Activated gamma-delta T cell (primary cell): ENCODE results near the gene ELK1.
"Not testable (repeated sequence)": the region's sequence is repeated elsewhere in the genome, so short reads cannot be mapped to it uniquely, and the experiment has no call there.

Source experiments
- DNase-seq: peaks from one replicate; lab custom pipeline; 2025; lab: John Stamatoyannopoulos, UW
- total RNA-seq, 2 donors: gene quantifications; one replicate each; lab custom pipeline; 2026; lab: John Stamatoyannopoulos, UW

The ELK1 gene, protein sequence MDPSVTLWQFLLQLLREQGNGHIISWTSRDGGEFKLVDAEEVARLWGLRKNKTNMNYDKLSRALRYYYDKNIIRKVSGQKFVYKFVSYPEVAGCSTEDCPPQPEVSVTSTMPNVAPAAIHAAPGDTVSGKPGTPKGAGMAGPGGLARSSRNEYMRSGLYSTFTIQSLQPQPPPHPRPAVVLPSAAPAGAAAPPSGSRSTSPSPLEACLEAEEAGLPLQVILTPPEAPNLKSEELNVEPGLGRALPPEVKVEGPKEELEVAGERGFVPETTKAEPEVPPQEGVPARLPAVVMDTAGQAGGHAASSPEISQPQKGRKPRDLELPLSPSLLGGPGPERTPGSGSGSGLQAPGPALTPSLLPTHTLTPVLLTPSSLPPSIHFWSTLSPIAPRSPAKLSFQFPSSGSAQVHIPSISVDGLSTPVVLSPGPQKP
- 33.4 to 37.6 reads per million in 2 donors for total RNA-seq

DNA sequence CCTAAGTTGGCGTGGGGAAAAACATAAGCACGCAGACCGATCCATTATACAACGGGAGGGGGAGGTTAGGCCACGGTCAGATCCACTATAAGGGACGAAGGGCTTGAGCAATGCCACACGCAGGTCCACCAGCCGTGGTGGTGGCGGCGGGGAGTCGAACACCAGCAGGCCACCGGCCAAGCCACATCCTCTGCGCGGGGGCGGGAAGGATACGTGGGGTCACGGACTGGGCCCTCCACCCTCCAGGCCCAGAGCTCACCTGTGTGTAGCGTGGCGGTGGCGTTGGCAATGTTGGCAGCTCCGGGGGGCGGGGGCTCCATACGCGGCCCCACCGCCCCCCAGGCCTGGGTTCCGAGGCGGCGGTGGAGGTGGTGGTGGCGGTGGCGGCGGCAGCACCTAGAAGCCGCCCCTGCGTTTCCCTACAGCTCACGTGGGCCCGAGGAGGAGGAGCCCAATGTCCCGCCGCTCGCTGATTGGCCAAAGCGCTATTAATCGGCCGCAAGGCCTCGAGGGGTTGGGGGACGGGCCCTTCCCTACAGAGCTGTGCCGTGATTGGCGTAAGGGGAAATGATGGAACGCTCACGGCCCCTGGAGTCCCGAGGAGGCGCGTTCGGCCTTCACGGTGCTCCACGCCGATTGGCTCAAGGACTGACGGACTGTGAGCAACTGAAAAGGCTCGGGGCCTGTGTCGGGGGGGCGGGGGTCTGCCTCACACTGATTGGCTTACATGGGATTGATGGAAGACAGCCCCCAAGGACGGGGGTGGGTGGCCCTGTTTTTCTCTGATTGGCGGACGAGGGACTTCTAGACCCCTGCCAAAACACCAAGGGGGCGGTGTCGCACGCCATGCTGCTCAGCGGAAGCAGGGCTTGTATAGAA lies at the start of gene ELK1:
Gene ELK1 (minus strand): TSS at position 400 of the 879 bp plus-strand sequence. CDS start 9,122 bp downstream, outside the sequence.
- peak; percentile 86 for DNase-seq

DNA sequence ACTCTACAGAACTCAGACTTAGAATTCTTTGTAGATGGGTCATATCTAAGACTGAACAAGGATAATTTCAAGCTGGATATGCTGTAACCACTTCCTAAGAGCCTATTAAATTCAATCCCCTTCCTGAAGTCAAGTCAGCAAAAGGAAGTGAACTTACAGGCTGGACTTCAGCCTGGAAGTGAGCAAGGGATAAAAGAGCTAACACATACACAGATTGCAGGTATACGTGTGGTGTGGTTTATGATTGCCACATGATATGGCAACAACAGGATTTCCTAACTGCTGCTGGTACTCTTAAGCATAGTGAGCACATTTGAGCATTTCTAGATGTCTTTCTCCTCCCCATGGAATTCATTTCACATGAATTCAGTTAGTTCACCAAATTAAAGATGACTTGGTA lies 46.8 kb upstream of the ELK1 start:
- no peak for DNase-seq

DNA sequence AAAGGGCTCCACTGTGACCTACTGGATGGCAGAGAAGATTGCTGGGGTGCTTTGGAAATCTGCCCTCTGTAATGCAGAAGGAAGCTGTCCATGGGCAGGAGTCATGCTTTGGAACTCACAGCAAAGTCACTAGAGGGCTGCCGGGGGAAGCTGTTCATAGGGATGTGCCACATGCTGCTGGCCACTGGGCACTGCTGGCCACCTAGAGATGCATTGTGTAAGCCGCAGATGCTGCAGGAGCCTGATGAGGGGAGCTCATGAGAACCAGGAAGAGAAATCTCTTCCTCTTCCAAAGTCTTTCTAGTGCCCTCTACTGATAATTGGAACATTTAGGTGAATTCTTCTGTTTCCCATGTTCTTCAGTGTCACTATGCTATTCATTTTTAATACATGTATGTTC lies 39.8 kb upstream of the ELK1 start:
- DNase-seq: no peak

DNA sequence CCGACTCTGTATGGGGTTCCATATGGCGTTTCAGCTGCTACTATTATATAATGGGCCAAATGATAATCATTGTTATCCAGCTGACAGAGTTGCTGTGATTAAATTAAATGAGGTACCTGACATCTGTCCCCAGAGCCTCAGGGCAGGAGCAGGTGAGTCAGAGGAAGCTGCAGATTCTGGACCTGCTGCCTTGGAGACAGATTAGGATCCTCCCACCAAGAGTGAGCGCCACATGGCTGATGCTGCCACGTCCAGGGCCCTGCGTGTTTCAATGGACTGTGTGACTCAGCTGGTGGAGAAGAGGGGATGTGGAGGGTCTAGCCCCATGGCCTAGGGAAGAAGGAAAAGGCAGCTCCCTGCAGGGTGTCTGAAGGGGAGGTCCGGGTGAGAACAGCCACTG lies 36.9 kb upstream of the ELK1 start:
- DNase-seq: no peak

DNA sequence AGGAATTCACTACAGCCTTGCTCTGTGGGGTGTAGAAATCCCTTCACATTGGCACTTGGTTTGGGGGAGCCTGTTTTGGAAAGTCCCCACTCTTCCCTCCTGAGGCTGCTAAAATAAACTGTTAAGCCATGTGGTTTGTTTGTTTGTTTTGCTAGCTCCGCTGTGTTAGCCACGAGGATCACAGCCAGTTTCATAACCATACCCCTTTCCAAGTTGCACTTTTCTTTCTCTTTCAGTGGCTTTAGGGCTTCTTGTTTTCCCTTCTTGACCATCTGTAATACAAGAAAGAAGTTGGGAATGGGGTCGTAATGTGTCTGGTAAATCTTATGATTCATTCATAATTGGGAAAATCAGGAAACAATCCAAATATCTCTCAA lies 33.5 kb upstream of the ELK1 start:
- no peak for DNase-seq

DNA sequence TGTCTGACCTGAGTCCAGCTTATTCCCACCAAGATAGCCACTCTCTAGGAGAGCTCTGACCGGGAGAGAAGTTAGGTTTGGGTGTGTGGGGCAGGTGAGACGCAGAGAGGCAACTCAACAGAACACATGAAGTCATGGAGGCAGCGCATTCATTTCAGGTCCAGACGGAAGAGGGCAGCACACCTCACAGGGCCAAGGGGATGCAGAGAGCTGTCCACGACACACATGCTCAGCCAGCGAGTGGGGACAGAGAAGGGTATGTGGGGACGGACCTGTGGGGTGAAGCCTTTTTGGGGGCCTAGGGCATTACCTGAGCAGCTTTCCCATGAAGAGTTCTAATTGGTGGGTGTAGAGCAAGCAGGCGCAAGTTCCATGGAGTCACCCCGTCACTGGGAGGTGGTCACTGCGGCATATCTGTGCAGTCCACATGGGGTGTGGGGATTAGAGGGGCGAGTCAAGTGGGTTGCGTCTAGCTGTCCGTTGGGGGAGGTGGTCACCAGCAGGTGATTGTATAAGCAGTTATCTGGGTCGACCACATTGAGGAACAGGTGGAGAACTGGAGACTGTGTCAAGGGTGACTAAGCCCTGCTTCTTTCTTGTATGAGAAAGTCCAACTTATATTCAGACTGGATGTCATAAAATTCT lies 32.9 kb upstream of the ELK1 start:
- no peak for DNase-seq

- DNase-seq: not testable (repeated sequence)
Observed at GRCh38 chrX:47675959-47676859, 25.8 kb upstream of the ELK1 start.

GRCh38 chrX:47674776-47675175 lies 24.4 kb upstream of the ELK1 start:
- no peak for DNase-seq

GRCh38 chrX:47665797-47666196 lies 15.4 kb upstream of the ELK1 start:
- DNase-seq: not testable (repeated sequence)

DNA sequence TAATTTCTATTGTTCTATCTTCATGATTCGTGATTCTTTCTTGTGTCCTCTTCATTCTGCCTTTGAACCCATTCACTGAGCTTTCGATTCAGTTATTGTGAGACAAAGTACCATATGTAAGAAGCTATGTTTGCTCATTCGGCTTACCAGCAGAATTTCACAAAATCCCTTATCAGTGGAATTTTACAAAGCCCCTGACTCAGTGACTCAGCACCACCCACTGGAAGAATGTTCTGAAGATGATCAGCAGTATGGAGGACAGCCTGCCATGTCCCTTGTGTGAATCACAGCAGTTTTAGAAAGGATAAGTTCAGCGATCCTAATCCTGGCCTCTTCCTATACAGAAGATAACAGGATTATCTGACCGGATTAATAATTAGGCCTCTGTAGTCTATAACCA lies 14.4 kb upstream of the ELK1 start:
- no peak for DNase-seq

DNA sequence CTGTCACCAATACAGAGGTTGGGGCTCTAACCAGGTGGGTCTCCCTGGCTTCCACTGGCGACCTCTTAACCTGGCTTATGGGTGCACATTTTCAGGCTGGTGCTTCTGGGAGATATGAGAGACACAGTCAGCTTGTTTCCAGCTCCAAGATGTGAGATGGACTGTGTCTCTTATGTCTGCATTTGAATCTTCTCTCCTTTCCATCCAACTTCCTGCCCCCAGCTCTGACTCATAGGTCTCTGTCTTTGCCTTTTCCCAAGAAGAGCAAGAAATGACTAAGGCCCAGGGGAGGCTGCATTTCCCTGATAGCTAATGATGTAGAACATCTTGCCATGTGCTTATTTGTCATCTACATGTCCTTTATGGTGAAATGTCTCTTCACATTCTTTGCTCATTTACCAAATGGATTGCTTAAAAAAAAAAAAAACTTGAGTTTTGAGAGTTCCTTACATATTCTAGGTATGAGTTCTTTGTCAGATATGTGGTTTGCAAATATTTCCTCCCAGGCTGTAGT lies 11.8 kb upstream of the ELK1 start:
- DNase-seq: no peak

- no peak for DNase-seq
Observed at GRCh38 chrX:47661539-47661938, 11.2 kb upstream of the ELK1 start.

GRCh38 chrX:47659421-47659726 lies 9.0 kb upstream of the ELK1 start:
- DNase-seq: no peak

DNA sequence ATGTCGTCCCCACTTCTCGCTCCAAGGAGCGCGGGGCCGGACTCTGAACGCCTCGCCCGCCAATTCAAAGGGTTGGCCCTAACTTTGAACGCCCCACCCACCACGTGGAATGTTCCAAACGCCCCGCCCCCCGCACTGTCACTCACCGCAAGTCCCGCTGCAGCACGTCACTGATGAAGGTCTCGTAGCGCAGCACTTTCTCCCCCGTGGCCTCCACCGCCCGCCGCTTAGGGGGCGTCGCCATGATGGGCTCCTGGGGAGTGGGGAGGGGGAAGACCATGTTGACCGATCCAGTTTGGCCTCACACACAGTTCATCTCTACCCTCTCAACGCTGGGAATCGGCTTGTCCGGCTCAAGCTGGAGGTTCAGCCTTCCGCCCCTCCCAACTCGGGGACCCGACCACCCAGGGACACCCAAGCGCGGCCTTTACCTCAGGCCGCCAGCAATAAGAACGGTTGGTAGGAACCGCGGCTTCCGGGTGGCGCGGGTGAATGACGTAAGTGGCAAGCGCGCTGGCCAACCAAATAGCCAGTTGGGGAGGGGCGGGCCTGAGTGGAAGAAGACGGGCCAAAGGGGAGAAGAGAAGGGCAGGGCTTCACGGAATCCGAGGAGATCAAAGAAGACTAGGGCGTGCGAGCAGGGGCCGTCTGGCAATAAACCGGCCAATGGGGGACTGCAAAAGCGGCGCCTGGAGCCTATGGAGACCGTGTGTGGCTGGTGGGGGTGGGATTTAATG lies 8.5 kb upstream of the ELK1 start, which contains the start of gene UXT:
Gene UXT (minus strand): TSS at position 497 of the 737 bp plus-strand sequence. CDS start 253 bp downstream, at position 244.
- peak; percentile 82 for DNase-seq

GRCh38 chrX:47658301-47658683 lies 7.9 kb upstream of the ELK1 start:
- no peak for DNase-seq

GRCh38 chrX:47651043-47651905 lies 911 bp upstream of the ELK1 start:
- no peak for DNase-seq

DNA sequence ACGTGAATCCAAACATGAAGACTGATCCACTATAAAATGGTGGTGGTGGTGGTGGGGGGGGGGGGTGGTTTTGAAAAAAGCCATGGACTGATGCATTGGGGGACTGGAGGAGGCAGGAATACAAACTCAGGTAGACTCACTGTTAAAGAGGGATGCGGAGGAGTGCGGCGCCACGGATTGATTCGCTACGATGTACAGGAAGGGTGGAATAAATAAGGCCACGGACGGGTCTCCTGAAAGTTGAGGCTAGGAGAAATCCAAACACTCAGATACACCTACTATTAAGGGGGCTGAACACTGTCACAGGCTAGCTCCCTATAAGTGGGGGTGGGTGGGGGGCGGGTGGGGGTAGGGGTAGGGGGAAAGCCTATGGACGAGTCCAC lies 591 bp downstream of the ELK1 start:
- DNase-seq: no peak

DNA sequence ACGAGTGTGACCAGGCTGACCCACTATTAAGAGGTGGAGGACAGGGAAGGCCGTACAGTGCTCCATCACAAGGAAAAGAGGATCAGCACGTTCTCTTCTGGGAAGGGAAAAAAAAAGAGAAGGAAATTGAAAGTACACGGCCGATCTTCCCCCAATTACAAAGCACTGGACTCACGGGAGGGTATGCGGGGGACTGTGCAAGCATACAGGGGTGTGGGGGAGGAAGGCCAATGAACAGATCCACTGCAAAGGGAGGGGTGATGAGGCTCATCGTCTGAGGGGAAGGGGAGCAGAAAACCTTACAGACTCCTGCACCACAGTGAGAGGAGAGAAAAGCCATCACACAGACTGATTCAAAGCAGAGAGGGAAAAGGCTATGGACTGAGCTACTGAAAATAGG lies 1.1 kb downstream of the ELK1 start:
- DNase-seq: no peak

GRCh38 chrX:47648376-47648775 lies 2.0 kb downstream of the ELK1 start:
- DNase-seq: no peak

DNA sequence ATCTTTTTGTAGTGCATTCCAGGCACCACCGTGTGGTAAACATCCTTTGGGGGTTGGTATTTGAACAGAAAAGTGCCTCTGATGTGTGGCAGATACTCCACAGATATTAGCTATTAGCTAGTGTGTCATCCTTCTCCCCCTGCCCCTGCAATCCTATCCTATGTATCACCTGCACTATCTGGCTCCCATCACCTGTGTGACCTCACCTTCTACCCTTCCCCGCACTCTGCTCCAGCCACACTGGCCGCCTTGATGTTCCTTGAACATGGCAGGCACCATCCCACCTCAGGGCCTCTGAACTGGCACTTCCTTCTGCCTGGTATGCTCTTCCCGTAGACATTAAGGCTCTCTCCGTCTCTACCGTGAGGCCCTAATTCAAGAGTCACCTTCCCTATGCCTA lies 3.7 kb downstream of the ELK1 start:
- no peak for DNase-seq
